Measurements from ENCODE around the gene ZNF366.

The ZNF366 gene

DNA sequence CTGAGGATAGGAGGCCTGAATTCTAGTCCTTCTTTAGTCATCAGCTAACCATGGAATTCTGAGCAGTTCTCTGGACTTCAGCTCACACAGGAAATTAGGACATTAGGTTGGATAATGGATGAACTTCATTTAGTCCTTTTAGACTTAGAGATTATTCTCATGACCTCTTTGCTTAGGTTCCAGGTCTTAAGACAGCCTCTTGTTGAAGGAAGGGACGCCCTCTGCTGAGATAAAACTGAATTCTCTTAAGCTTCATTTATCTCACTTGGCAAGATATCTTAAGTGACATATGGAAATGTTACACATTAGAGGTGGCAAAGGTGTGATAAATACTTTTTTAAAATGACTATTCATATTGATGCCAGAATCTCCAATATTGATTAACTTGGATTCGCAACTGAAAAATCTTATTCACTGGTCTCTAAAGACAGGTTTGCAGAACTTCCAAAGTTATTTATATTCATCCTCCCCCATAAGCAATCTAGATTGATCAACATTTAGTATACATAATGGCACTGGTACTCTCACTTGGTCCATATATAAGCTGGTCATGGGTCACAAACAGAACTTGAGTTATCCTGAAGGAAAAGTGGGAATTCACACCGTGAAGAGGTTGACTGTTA lies 16.9 kb upstream of the ZNF366 start:
- ChIA-PET POLR2A (no interaction called here), CTCF (interaction anchor here (0.7 to 6.7 kb wide), 55 partner anchors 8 to 295 kb away, joined by 3 to 154 read pairs (median 5); no protein-coding TSS in a partner anchor)
- peak; percentile 51 for DNase-seq (ENCODE audit: extremely low spot score)
- TF ChIP-seq, protein P1, sequence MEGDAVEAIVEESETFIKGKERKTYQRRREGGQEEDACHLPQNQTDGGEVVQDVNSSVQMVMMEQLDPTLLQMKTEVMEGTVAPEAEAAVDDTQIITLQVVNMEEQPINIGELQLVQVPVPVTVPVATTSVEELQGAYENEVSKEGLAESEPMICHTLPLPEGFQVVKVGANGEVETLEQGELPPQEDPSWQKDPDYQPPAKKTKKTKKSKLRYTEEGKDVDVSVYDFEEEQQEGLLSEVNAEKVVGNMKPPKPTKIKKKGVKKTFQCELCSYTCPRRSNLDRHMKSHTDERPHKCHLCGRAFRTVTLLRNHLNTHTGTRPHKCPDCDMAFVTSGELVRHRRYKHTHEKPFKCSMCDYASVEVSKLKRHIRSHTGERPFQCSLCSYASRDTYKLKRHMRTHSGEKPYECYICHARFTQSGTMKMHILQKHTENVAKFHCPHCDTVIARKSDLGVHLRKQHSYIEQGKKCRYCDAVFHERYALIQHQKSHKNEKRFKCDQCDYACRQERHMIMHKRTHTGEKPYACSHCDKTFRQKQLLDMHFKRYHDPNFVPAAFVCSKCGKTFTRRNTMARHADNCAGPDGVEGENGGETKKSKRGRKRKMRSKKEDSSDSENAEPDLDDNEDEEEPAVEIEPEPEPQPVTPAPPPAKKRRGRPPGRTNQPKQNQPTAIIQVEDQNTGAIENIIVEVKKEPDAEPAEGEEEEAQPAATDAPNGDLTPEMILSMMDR (IDR thresholded peaks at IDR 0.05; ENCODE audit: control extremely low read depth, extremely low read depth, low read depth, missing control alignments) = peak; percentile 58

DNA sequence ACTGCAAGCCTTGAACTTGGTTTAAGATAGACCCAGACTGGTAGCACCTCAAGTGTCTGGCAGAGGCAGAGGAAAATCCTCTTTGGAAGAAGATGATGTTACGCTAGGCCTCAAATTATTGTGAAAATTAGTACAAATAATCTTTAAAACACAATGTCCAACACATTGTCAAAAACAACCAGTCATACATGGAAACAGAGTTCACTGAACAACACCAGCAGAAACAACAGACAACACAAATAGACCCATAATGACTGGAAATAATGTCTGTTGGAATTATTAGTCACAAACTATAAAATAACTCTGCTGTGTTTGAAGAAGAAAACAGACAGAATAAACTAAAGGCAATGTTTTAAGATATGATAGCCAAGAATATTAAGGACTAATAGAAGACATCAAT lies 15.4 kb upstream of the ZNF366 start:
- ChIA-PET CTCF (interaction anchor here (2.2 to 6.7 kb wide), 7 partner anchors 9 to 166 kb away, joined by 6 to 154 read pairs (median 16); no protein-coding TSS in a partner anchor), POLR2A (no interaction called here)
- DNase-seq (ENCODE audit: extremely low spot score) = no peak
- TF ChIP-seq, protein P1 (IDR thresholded peaks at IDR 0.05; ENCODE audit: control extremely low read depth, extremely low read depth, low read depth, missing control alignments) = no peak

DNA sequence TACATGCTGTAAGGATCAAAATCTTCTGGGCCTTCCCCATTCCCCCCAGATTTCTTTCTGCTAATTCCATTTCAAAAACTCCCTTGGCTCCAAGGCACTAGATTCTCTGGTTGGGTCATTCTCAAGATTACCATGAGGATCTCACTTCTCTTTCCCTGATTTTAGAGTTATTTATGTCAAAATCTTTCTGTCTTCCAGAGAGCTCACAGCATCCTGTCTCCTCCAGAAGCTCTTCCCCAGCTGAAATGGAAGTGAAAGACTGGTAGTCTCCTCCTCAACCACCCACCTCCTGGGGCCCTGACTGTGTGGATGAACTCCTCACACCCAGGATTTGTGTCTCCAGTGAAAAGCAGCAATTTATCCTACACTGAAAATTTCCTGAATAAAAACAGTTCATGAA lies 11.9 kb upstream of the ZNF366 start:
- CTCF ChIA-PET = interaction anchor here (0.7 to 2.2 kb wide), 4 partner anchors 12 to 153 kb away, joined by 3 to 10 read pairs (median 4); partner anchors contain the start of gene ZNF366
- TF ChIP-seq, protein P1 (IDR thresholded peaks at IDR 0.05; ENCODE audit: control extremely low read depth, extremely low read depth, low read depth, missing control alignments) = no peak
- no peak for DNase-seq (ENCODE audit: extremely low spot score)
- POLR2A ChIA-PET = no interaction called here

DNA sequence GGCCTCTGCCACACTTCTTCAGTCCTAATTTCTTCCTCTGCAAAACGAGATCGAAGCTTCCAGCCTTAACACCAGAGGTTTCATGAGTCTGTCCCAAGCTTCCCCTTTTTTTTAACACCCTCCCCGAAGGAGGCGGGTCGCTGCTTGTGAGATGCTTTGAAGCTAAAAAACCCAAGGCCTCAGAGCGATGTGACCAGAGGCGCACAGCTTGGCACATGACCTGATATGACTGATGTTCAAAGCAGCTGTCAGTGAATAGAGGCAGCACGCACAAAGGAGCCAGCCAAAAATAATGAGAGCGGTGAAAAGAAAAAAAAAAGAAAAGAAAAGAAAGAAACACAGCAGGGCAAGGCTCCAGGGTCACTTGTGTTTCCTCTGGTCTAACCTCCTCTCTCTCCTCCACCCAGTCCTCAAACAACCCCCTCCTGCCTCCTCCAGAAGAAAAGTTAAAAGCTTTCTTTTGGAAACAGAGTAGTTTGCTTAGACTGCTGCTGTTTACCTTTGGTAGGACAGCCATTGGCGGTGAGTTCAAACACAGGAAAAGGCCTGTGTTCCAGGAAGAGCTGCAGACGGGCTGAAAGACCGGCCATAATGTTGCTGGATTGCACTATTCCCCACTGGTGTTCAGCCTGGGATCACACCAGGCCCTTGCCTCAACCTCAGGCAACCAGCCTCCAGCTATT lies 10.9 kb upstream of the ZNF366 start:
- CTCF ChIA-PET = interaction anchor here (0.7 to 2.2 kb wide), 9 partner anchors 11 to 736 kb away, joined by 3 to 10 read pairs (median 3); partner anchors contain the start of gene ZNF366
- DNase-seq (ENCODE audit: extremely low spot score) = peak; percentile 24
- TF ChIP-seq, protein P1 (IDR thresholded peaks at IDR 0.05; ENCODE audit: control extremely low read depth, extremely low read depth, low read depth, missing control alignments) = no peak
- POLR2A ChIA-PET = no interaction called here

DNA sequence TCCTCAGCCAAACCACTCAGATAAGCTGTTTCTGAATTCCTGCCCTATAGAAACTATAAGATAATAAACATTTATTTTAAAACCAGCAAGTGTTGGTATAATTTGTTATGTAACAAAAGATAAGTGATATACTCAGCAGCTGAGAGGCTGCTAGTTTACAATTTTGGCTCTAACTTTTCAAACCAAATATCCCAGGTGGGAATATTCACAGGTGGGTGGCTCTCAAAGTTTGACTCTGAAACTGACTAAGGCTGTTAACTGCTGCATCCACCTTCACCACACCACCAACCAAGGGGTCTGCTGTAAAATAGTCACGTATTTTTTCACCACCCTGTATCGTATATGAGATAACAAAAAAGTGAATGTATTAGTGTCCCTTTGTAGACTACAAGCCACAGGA lies 9.7 kb upstream of the ZNF366 start:
- CTCF ChIA-PET = interaction anchor here (1.0 to 2.2 kb wide), 5 partner anchors 21 to 734 kb away, joined by 3 to 10 read pairs (median 4); no protein-coding TSS in a partner anchor
- TF ChIP-seq, protein P1 (IDR thresholded peaks at IDR 0.05; ENCODE audit: control extremely low read depth, extremely low read depth, low read depth, missing control alignments) = no peak
- DNase-seq (ENCODE audit: extremely low spot score) = no peak
- POLR2A ChIA-PET = no interaction called here

DNA sequence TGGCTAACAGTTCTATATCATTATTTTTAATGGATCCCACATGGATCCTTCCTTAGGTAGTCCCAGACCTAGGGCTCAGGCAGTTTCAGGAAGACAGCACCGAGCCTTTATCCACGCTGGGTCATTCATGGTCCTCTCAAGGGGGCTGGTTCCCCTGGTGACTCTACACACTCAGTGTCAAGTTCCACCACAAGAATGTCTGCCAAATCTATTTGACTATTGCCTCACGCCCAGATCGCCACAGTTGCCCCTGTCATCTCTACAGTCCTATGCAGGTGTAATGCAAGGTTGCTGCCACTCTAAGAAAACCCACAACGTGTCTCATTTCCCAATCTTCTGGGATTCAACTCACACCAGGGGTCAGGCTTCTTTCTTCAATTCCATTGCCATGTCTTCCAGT lies 8.0 kb upstream of the ZNF366 start:
- DNase-seq (ENCODE audit: extremely low spot score) = no peak
- POLR2A ChIA-PET = no interaction called here
- CTCF ChIA-PET = interaction anchor here (1.1 to 1.5 kb wide), 2 partner anchors 25 to 36 kb away, joined by 3 to 4 read pairs; no protein-coding TSS in a partner anchor
- TF ChIP-seq, protein P1 (IDR thresholded peaks at IDR 0.05; ENCODE audit: control extremely low read depth, extremely low read depth, low read depth, missing control alignments) = no peak

Data from GM10248 (cell line).